KG1 (cell line): ENCODE data around the gene BCKDHA.
A peak's percentile ranks its signal among the peaks of the same experiment; 100 is the strongest.
"Not testable (repeated sequence)": the region's sequence is repeated elsewhere in the genome, so short reads cannot be mapped to it uniquely, and the experiment has no call there.

Experiments used
- DNase-seq: peaks from one replicate; lab custom pipeline; 2025; lab: John Stamatoyannopoulos, UW

Gene BCKDHA

DNA sequence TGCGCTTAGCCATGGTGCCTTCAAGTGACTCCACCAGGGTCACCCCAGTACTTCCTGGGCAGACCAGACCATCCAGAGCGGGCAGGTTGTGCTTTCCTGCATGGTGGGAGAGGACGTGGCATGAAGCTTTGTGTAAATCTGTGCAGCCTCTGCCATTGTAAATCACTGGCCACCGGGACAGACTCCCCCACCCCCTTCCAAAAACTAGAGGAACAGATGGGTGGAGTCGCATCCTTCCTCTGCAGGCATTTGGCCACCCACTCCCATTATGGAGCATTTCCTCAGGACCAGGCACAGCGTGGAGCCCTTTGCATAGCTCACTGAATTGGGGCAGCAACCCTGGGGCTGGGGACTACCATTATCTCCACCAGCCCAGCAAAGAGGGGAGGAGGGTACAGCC is 8.2 kb downstream of the BCKDHA start:
- no peak for DNase-seq

- no peak for DNase-seq
Observed at GRCh38 chr19:41407271-41407670, 9.7 kb downstream of the BCKDHA start.

DNA sequence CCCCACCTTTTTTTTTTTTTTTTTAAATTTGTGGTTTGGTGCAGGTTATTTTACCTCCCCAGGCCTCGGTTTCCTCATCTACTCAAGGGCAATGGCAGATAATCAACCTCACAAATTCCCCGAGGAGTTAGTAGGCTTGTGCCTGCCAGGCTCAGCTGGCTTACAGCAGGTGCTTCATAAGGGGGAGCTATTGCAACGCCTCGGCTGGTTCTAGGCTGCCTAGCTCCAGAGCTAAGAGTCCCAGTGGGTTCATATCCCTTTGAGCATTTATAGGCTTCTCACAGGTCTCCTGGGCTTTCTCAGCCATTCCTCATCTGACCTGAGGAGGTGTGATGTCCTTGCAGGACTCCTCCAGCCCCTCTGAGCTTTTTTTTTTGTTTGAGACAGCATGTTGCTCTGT is 10.6 kb downstream of the BCKDHA start:
- no peak for DNase-seq

GRCh38 chr19:41408846-41409245 is 11.2 kb downstream of the BCKDHA start:
- not testable (repeated sequence) for DNase-seq

- no peak for DNase-seq
Observed at GRCh38 chr19:41409288-41409687, 11.7 kb downstream of the BCKDHA start.

- no peak for DNase-seq
Observed at GRCh38 chr19:41410336-41411054, 12.9 kb downstream of the BCKDHA start.

DNA sequence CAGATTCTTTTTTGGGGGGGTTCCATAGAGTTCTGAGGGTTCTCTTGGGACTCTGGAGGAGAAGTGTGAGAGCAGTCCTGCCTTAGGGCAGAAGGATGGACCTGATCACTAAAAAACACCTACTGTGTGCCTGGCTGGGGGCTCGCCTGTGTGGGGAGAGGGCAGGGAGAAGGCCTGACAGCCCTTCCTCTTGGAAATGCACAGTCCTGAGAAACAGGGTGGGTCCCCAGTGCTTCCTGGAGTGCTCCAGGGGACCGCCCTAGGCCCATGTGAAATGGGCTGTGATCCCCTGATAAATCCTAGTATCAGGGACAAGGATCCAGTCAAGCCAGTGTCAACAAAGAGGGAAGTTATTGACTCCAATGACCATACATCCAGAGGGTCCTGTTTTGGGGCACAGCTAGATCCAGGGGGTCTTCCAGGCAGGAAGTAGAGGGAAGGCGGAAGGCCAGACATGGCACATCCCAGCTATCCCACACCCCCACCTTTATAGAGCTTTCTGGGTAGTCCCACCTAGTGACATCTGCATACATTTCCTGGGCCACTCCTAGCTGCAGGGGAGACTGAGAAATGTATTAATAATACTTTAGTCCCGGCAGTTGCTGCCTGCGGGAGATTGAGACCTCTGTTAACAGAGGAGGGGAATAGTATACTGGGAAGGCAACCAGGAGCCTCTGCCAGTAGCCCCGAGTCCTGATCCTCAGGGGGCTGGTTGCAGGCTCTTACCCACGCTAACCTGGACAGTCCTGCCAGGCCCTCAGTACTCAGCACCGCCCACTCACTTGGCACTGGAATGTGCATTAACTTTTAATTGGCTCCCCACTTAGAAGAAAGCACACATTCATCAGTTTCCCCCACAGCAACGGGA is 13.7 kb downstream of the BCKDHA start:
- no peak for DNase-seq

DNA sequence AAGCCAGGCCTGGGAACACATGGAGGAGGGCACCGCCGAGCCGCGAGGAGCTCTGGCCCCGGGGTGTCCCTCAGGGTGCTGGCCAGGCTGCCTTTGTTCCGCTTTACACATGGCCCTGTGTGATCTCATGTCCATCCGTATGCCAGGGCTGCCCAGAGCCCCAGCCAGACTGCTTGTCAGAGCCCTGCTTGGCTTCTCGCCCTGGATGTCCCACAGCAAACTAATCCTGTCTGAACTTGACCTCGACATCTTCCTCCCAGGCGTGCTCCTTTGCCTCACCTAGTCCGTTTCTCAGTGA is 14.3 kb downstream of the BCKDHA start:
- DNase-seq: no peak

DNA sequence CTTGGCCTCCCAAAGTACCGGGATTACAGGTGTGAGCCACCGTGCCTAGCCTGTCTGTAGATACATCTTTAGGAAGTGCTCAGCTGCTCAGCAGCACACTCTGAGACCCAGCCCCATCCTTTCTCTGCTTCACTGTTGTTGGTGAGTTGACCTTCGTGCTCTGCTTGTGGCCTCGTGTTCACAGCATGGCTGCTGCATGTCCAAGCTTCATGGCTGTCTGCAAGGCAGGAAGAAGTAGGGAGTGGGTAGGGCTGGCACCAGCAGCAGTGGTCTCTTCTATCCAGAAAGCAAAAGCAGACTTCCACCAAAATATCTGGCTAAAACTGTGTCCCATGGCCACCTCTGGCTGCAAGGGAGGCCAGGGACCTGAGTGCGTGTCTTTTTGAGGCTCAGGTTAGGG is 15.3 kb downstream of the BCKDHA start:
- DNase-seq: no peak

DNA sequence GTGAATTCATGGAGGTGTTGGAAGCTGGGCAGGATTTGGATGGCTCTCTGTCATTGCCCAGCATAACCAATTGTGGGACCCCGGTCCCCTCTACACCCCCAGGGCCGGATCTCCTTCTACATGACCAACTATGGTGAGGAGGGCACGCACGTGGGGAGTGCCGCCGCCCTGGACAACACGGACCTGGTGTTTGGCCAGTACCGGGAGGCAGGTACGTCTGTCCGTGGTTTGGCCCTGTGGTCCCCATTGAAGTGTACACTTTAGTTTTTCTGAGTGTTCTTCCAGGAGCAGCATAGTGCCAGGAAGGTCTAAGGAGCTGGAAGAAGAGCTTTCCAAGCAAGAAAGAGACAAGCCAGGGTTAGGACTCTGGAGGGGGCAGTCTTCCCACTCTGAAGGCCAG is 16.3 kb downstream of the BCKDHA start:
- DNase-seq: no peak

GRCh38 chr19:41414461-41414860 is 16.8 kb downstream of the BCKDHA start:
- no peak for DNase-seq

- no peak for DNase-seq
Observed at GRCh38 chr19:41415154-41415571, 17.5 kb downstream of the BCKDHA start.

DNA sequence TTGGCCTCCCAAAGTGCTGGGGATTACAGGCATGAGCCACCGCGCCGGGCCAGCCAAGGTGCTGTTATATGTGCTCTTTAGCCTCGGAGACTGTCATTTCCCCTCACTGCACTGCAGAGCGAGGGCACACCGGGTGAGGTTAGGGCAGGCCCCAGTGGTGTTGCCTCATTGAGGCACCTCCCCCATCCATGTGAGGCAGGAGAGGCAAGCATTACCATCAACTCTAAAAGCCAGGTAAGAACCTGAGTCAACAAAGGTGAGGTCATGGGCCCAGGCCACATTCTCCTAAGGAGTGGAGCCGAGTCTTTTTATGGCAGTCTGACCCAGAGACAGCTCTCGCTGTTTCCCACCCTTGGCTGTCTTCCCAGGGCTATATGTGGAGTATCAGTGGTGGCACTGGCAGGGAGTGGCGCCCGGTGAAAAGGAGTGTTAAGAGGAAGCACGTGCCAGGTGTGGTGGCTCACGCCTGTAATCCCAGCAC is 18.6 kb downstream of the BCKDHA start:
- no peak for DNase-seq

DNA sequence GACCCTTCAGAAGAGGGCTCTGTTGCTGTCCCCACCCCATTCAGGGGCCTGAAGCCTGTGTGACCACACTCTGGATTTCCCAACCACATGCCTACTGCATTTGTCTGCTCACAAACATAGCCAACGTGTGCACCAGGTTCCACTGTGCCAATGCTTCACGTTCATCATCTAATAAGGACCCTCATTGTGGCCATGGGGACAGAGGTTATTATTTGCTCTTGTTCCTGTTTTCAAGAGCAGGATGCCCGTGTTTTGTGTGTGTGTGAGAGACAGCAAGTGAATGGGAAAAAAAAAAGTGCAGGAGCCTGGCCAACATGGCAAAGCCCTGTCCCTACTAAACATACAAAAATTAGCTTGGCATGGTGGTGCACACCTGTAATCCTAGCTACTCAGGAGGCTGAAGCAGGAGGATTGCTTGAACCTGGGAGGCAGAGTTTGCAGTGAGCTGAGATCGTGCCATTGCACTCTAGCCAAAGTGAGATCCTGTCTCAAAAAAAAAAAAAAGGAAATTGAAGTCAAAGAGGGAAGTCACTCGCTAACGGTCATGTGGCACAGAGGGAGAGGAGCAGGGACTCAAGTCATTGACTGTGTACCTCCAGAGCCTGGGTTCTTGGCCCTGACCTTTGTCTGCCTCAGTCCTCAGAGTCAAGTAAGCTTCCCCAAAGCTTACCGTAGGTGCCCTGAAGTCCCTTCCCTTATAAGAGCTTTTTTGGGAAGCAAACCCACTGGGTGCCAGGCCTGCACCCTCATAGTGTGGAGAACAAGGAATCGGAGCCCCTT is 22.7 kb downstream of the BCKDHA start:
- DNase-seq: peak; percentile 27

DNA sequence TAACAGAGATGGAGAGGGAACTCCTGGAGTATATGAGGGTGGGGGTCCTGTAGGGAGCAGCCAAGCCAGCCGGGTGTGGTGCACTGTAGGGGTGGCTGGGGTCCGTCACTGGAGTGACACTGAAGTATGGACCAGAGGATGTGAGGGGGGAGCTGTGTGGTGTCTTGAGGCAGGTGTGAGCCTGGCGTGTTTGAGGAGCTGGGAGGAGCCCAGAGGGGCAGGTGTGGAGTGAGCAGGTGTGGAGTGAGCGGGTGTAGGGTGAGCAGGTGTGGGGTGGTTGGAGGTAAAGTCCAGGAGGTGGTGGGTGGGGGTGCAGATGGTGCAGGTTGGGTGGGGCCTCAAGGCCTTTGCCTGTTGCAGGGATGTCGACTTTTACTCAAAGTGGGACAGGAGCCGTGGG is 23.7 kb downstream of the BCKDHA start:
- DNase-seq: no peak

GRCh38 chr19:41421973-41422372 is 24.4 kb downstream of the BCKDHA start:
- no peak for DNase-seq

GRCh38 chr19:41422456-41422855 is 24.8 kb downstream of the BCKDHA start:
- DNase-seq: no peak

- DNase-seq: no peak
Observed at GRCh38 chr19:41422955-41423354, 25.3 kb downstream of the BCKDHA start.

DNA sequence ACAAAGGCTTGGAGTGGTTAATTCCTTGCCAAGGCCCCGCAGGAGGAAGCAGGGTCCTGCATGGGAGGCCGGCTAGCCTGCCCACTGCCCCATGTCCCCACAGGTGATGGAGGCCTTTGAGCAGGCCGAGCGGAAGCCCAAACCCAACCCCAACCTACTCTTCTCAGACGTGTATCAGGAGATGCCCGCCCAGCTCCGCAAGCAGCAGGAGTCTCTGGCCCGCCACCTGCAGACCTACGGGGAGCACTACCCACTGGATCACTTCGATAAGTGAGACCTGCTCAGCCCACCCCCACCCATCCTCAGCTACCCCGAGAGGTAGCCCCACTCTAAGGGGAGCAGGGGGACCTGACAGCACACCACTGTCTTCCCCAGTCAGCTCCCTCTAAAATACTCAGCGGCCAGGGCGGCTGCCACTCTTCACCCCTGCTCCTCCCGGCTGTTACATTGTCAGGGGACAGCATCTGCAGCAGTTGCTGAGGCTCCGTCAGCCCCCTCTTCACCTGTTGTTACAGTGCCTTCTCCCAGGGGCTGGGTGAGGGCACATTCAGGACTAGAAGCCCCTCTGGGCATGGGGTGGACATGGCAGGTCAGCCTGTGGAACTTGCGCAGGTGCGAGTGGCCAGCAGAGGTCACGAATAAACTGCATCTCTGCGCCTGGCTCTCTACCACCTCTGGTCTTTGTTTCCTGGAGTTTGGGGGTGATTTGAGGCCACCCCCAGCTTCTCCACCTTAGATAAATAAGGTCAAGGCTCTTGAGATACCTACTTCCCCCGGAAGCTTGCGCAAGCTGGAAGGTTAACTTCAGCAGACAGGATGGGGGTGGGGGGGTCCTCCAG is 26.9 kb downstream of the BCKDHA start:
- DNase-seq: no peak

DNA sequence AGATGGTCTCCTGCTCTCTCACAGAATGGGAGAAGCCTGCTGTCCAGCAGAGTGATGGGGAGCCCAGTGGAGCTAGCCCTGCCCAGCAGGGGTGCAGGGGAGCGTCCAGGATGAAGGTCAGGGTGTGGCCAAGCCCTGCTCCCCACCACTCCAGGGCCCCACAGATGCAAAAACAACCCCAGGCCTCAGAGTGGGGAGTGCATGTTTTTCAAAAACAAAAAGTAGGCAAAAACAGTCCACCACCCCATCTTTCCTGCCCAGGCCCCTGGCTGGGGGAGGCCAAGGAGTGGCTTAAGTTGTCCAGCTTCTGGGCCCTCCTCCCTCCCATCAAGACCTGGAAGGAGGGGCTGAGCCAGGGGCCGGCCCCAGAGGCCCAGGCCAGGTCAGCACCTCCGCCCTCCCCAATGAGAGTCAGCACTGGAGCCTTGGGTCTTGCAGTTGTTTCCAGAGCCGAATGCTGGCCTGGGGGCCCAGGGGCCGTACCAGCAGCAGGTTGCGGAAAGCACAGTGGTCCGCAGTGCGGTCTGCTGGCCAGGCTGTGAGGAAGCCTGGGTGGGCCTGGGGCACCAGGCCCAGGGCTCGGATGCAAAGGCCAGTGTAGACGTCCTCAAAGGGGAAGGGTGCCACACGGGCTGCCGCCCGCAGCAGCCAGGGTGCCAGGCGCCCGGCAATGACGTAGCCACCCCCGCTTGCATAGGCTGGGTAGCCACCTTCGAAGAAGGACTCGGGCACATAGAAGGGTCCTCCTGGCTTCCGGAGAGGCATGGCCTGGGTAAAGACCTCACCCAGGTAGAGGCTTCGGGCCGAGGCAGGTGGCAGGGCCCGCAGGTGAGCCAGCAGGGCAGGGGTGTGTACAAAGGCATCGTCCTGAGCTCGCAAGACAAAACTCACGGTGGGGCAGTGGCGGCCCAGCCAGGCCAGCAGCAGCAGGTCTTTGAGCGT is 27.8 kb downstream of the BCKDHA start:
- no peak for DNase-seq
